SK-N-SH treated with all-trans-retinoic acid at 6 μM for 48 hours (cell line): ENCODE data around the gene SLC35F4.

Source experiments
- ATAC-seq: fragments of 200-7000 bp; cut with Tn5 transposase; 3 replicates; pipeline ENCODE4 v1.9.1; 2020; ENCODE audit warnings: mild to moderate bottlenecking, moderate library complexity
- ARNTL ChIP-seq: fragments of 450-650 bp; formaldehyde crosslinking; IDR thresholded peaks from 2 replicates; pipeline ENCODE4 v1.5.0; 2020; ENCODE audit warnings: low read depth, mild to moderate bottlenecking, moderate library complexity, borderline replicate concordance
- BACH2 ChIP-seq: fragments of 250-450 bp; sonication (Bioruptor Pico); IDR thresholded peaks from 2 replicates; pipeline ENCODE4 v1.9.0; 2021; ENCODE audit warnings: mild to moderate bottlenecking, borderline replicate concordance
- CSDC2 ChIP-seq: fragments of 250-450 bp; sonication (Bioruptor Pico); IDR thresholded peaks from 2 replicates; pipeline ENCODE4 v1.5.0; 2020; ENCODE audit warnings: mild to moderate bottlenecking, moderate library complexity
- ESRRG ChIP-seq: fragments of 250-450 bp; sonication (Bioruptor Pico); IDR thresholded peaks from 2 replicates; pipeline ENCODE4 v1.6.1; 2021; ENCODE audit warnings: mild to moderate bottlenecking
- GLIS3 ChIP-seq: fragments of 250-450 bp; sonication (Bioruptor Pico); IDR thresholded peaks from 2 replicates; pipeline ENCODE4 v1.5.0; 2020; ENCODE audit warnings: mild to moderate bottlenecking, moderate library complexity
- ISL1 ChIP-seq: fragments of 250-450 bp; sonication (Bioruptor Pico); IDR thresholded peaks from 2 replicates; pipeline ENCODE4 v2.1.2; 2022; ENCODE audit warnings: mild to moderate bottlenecking, moderate library complexity
- OSR1 ChIP-seq: fragments of 250-450 bp; sonication (Bioruptor Pico); IDR thresholded peaks from 2 replicates; pipeline ENCODE4 v1.8.0; 2022; ENCODE audit warnings: moderate library complexity, mild to moderate bottlenecking, inconsistent platforms
- PPARA ChIP-seq: fragments of 250-450 bp; sonication (Bioruptor Pico); IDR thresholded peaks from 2 replicates; pipeline ENCODE4 v1.5.0; 2020; ENCODE audit warnings: mild to moderate bottlenecking, borderline replicate concordance
- RARB ChIP-seq: fragments of 250-450 bp; sonication (Bioruptor Pico); IDR thresholded peaks from 2 replicates; pipeline ENCODE4 v1.8.0; 2021; ENCODE audit warnings: mild to moderate bottlenecking, moderate library complexity
- SNAI2 ChIP-seq: fragments of 250-450 bp; sonication (Bioruptor Pico); IDR thresholded peaks from 2 replicates; pipeline ENCODE4 v1.5.0; 2020; ENCODE audit warnings: mild to moderate bottlenecking, moderate library complexity
- ZC3H10 ChIP-seq: fragments of 250-450 bp; sonication (Bioruptor Pico); IDR thresholded peaks from 2 replicates; pipeline ENCODE4 v1.5.1; 2021; ENCODE audit warnings: mild to moderate bottlenecking, moderate library complexity
- ZFP3 ChIP-seq: fragments of 250-450 bp; sonication (Bioruptor Pico); IDR thresholded peaks from 2 replicates; pipeline ENCODE4 v1.5.0; 2020; ENCODE audit warnings: mild to moderate bottlenecking, moderate library complexity
- ZFP30 ChIP-seq: fragments of 450-650 bp; formaldehyde crosslinking; IDR thresholded peaks from 2 replicates; pipeline ENCODE4 v1.5.0; 2022; ENCODE audit warnings: mild to moderate bottlenecking, moderate library complexity
- ZNF565 ChIP-seq: fragments of 450-650 bp; formaldehyde crosslinking; conservative IDR thresholded peaks from 2 replicates; pipeline ENCODE4 v1.5.0; 2020; ENCODE audit warnings: low read depth, mild to moderate bottlenecking, moderate library complexity
- ZNF70 ChIP-seq: fragments of 450-650 bp; formaldehyde crosslinking; IDR thresholded peaks from 2 replicates; pipeline ENCODE4 v1.5.0; 2020; ENCODE audit warnings: mild to moderate bottlenecking, moderate library complexity
- TF ChIP-seq, protein P1 (sequence below): fragments of 250-450 bp; sonication (Bioruptor Pico); IDR thresholded peaks from 2 replicates; pipeline ENCODE4 v1.5.1; 2021; ENCODE audit warnings: mild to moderate bottlenecking, moderate library complexity
- TF ChIP-seq, protein P2 (sequence below): fragments of 250-450 bp; sonication (Bioruptor Pico); IDR thresholded peaks from 2 replicates; pipeline ENCODE4 v1.5.0; 2020; ENCODE audit warnings: mild to moderate bottlenecking, moderate library complexity
- TF ChIP-seq, protein P3 (sequence below): fragments of 250-450 bp; sonication (Bioruptor Pico); IDR thresholded peaks from 2 replicates; pipeline ENCODE4 v1.8.0; 2021; ENCODE audit warnings: low read depth, mild to moderate bottlenecking, moderate library complexity, borderline replicate concordance
- TF ChIP-seq, protein P4 (sequence below): fragments of 250-450 bp; sonication (Bioruptor Pico); IDR thresholded peaks from 2 replicates; pipeline ENCODE4 v1.8.0; 2020; ENCODE audit warnings: mild to moderate bottlenecking, moderate library complexity, borderline replicate concordance
- TF ChIP-seq, protein P5 (sequence below): fragments of 250-450 bp; sonication (Bioruptor Pico); IDR thresholded peaks from 2 replicates; pipeline ENCODE4 v1.5.1; 2020; ENCODE audit warnings: low read depth, mild to moderate bottlenecking, moderate library complexity

The SLC35F4 gene

DNA sequence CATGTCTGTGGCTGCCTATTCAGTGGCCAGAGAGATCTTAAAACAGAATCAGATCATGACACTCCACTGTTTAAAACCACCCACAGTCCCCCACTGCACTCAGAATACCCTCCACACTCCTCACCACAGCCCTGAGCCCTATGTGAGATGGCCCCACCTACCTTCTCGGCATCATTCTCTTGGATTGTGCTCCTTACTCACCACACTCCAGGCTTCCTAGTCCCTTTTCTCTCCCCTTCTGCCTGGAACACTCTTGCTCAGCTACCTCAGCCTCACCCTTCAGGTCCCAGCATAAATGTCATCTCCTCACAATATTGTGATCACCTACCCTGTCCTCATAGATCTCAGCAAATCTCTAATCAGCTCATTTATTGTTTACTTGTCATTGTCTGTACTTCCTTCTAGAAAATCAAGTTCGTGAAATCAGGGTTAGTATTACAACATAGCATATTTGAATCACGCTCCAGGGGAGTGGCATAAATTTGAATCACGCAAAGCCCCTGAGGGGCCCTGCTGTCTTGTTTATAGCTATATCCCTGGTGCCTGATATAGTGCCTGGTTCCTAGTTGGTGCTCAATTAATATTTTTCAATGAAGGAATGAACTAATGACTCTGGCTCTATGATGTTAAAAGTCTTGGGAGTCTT lies 42.8 kb downstream of the SLC35F4 start (continued):
- TF ChIP-seq ZFP30 (CRISPR knock-in tag) (no peak), CSDC2 (CRISPR knock-in tag) (no peak), ZNF70 (no peak)

DNA sequence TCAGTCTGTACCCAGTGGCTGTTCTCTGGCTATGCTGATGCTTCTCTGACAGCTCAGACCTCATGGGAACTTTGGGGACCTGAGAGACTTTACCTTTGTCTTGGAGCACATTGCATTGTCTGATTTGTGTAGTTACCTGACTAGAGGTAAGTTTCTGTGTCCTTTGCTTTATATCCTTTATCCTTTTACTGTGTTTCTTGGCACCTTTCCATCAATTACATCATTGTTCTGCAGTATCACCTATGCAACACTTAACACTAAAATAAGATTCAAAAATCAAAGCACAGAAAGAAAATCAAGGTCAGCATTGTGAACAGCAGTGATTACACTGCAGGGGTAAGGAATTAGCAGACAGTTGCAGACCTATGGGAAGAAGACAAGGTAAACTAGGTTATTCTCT lies 43.8 kb downstream of the SLC35F4 start:
- TF ChIP-seq ARNTL (CRISPR knock-in tag) (no peak), ISL1 (CRISPR knock-in tag) (no peak), SNAI2 (CRISPR knock-in tag) (no peak), CSDC2 (CRISPR knock-in tag) (no peak), RARB (no peak), ZNF70 (no peak), BACH2 (no peak), OSR1 (CRISPR knock-in tag) (no peak), ZC3H10 (CRISPR knock-in tag) (no peak), GLIS3 (CRISPR knock-in tag) (no peak), ZNF565 (CRISPR knock-in tag) (no peak), ZFP3 (CRISPR knock-in tag) (no peak)
- TF ChIP-seq, protein P1, sequence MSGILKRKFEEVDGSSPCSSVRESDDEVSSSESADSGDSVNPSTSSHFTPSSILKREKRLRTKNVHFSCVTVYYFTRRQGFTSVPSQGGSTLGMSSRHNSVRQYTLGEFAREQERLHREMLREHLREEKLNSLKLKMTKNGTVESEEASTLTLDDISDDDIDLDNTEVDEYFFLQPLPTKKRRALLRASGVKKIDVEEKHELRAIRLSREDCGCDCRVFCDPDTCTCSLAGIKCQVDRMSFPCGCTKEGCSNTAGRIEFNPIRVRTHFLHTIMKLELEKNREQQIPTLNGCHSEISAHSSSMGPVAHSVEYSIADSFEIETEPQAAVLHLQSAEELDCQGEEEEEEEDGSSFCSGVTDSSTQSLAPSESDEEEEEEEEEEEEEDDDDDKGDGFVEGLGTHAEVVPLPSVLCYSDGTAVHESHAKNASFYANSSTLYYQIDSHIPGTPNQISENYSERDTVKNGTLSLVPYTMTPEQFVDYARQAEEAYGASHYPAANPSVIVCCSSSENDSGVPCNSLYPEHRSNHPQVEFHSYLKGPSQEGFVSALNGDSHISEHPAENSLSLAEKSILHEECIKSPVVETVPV (CRISPR knock-in tag): no peak
- TF ChIP-seq, protein P2, sequence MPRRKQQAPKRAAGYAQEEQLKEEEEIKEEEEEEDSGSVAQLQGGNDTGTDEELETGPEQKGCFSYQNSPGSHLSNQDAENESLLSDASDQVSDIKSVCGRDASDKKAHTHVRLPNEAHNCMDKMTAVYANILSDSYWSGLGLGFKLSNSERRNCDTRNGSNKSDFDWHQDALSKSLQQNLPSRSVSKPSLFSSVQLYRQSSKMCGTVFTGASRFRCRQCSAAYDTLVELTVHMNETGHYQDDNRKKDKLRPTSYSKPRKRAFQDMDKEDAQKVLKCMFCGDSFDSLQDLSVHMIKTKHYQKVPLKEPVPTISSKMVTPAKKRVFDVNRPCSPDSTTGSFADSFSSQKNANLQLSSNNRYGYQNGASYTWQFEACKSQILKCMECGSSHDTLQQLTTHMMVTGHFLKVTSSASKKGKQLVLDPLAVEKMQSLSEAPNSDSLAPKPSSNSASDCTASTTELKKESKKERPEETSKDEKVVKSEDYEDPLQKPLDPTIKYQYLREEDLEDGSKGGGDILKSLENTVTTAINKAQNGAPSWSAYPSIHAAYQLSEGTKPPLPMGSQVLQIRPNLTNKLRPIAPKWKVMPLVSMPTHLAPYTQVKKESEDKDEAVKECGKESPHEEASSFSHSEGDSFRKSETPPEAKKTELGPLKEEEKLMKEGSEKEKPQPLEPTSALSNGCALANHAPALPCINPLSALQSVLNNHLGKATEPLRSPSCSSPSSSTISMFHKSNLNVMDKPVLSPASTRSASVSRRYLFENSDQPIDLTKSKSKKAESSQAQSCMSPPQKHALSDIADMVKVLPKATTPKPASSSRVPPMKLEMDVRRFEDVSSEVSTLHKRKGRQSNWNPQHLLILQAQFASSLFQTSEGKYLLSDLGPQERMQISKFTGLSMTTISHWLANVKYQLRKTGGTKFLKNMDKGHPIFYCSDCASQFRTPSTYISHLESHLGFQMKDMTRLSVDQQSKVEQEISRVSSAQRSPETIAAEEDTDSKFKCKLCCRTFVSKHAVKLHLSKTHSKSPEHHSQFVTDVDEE (CRISPR knock-in tag): no peak
- TF ChIP-seq, protein P3, sequence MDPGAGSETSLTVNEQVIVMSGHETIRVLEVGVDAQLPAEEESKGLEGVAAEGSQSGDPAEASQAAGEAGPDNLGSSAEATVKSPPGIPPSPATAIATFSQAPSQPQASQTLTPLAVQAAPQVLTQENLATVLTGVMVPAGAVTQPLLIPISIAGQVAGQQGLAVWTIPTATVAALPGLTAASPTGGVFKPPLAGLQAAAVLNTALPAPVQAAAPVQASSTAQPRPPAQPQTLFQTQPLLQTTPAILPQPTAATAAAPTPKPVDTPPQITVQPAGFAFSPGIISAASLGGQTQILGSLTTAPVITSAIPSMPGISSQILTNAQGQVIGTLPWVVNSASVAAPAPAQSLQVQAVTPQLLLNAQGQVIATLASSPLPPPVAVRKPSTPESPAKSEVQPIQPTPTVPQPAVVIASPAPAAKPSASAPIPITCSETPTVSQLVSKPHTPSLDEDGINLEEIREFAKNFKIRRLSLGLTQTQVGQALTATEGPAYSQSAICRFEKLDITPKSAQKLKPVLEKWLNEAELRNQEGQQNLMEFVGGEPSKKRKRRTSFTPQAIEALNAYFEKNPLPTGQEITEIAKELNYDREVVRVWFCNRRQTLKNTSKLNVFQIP (CRISPR knock-in tag): no peak
- TF ChIP-seq, protein P4, sequence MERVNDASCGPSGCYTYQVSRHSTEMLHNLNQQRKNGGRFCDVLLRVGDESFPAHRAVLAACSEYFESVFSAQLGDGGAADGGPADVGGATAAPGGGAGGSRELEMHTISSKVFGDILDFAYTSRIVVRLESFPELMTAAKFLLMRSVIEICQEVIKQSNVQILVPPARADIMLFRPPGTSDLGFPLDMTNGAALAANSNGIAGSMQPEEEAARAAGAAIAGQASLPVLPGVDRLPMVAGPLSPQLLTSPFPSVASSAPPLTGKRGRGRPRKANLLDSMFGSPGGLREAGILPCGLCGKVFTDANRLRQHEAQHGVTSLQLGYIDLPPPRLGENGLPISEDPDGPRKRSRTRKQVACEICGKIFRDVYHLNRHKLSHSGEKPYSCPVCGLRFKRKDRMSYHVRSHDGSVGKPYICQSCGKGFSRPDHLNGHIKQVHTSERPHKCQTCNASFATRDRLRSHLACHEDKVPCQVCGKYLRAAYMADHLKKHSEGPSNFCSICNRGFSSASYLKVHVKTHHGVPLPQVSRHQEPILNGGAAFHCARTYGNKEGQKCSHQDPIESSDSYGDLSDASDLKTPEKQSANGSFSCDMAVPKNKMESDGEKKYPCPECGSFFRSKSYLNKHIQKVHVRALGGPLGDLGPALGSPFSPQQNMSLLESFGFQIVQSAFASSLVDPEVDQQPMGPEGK (CRISPR knock-in tag): no peak
- no peak for ATAC-seq

DNA sequence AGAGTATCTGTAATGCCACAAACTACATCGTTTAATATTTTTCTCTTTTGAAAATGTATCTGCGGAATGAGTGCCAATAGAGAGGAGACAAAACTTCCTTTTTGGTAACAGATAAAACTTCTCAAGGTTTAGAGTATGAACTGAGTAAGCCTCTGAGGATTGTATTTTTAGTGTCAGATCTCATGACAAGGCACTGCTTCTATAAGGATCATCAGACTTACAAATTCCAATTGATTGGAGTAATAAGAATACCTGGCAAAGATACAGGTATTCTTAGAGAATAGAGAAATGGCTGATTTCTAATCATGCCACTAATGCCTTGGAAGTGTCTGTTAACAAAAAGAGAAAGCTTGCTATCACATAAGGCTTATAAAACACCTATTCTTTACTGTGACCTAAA lies 45.3 kb downstream of the SLC35F4 start:
- TF ChIP-seq, protein P4 (CRISPR knock-in tag): no peak
- no peak for ATAC-seq

DNA sequence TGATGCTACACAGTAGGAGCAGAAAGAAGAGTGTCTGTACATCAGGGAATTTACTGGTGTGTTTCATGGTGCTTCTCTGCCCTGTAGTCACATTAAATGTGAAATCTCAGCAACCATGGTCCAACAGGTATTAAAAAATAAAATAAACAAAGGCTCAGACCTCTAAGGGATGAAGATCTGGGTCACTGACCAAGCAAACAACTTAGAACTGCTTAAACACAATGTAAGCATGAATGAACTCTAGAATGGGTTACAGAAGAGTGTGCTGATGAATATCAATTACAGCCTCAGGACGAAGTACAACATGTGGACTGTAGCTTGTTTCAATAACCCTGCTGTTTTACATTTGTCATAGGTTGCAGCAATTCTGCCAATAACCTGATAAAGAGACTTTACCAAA lies 47.4 kb downstream of the SLC35F4 start:
- no peak for ATAC-seq

More for the DNA sequence above, 47.4 kb downstream of the SLC35F4 start:
- TF ChIP-seq, protein P3 (CRISPR knock-in tag): no peak
- TF ChIP-seq, protein P5, sequence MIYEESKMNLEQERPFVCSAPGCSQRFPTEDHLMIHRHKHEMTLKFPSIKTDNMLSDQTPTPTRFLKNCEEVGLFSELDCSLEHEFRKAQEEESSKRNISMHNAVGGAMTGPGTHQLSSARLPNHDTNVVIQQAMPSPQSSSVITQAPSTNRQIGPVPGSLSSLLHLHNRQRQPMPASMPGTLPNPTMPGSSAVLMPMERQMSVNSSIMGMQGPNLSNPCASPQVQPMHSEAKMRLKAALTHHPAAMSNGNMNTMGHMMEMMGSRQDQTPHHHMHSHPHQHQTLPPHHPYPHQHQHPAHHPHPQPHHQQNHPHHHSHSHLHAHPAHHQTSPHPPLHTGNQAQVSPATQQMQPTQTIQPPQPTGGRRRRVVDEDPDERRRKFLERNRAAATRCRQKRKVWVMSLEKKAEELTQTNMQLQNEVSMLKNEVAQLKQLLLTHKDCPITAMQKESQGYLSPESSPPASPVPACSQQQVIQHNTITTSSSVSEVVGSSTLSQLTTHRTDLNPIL: no peak
- TF ChIP-seq ZFP3 (CRISPR knock-in tag) (no peak), CSDC2 (CRISPR knock-in tag) (no peak), ISL1 (CRISPR knock-in tag) (no peak), ESRRG (CRISPR knock-in tag) (no peak), OSR1 (CRISPR knock-in tag) (no peak), ZNF70 (no peak), PPARA (CRISPR knock-in tag) (no peak), BACH2 (no peak)
